ENCODE results near the gene SLC6A3.

DNA sequence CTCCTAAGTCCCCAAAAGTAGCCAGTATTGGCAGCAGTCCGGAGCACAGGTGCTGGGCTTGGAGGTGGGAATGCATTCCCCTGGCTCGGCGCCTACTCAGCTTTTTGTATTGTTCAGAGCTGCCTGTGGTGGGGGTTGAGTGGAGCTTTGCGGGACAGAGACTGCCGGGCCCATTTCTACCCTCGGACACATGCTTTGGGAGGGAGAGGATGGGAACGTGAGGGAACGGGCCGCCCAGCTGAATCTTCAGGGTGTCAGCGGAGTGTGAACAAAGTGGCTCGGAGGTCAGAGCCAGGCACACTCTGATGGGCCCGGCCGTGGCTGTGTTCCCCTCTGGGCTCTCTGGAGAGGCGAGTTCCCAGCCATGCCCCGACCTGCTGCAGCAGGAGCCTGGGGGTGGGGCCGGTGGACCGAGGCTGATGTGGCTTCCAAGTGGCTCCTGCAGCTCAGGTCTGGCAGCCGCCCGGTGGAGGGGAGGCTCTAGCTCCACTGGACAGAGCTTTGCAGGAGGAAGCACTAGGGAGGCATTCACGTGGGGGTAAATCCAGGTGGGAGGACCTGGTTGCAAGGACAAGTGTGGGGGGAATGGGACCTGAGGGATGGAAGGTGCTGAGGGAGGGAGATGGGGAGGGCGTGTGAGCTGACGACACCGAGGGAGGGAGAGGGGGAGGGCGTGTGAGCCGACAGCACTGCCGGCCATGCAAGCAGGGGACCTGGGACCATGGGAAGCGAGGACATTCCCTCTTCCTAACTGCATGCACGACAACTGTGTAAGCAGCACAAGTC, 31.1 kb upstream of the SLC6A3 start:
- no peak for TF ChIP-seq EZH2 (IDR thresholded peaks at IDR 0.05; ENCODE audit: borderline replicate concordance, low read length)
- TF ChIP-seq, protein P1, sequence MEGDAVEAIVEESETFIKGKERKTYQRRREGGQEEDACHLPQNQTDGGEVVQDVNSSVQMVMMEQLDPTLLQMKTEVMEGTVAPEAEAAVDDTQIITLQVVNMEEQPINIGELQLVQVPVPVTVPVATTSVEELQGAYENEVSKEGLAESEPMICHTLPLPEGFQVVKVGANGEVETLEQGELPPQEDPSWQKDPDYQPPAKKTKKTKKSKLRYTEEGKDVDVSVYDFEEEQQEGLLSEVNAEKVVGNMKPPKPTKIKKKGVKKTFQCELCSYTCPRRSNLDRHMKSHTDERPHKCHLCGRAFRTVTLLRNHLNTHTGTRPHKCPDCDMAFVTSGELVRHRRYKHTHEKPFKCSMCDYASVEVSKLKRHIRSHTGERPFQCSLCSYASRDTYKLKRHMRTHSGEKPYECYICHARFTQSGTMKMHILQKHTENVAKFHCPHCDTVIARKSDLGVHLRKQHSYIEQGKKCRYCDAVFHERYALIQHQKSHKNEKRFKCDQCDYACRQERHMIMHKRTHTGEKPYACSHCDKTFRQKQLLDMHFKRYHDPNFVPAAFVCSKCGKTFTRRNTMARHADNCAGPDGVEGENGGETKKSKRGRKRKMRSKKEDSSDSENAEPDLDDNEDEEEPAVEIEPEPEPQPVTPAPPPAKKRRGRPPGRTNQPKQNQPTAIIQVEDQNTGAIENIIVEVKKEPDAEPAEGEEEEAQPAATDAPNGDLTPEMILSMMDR (conservative IDR thresholded peaks at IDR 0.05 in 1 of 2, IDR thresholded peaks at IDR 0.05 in 1 of 2; ENCODE audit: extremely low read depth in 1 of 2, insufficient read depth in 1 of 2, low read depth in 1 of 2, low read length in 2 of 2) = no peak
